IMR-90 (cell line): Measurements from ENCODE around the gene IFT52. TPM values are rescaled to one million over a fixed set of nuclear protein-coding genes. Genes with fewer than 3 reads are reported as not detected.

ENCODE experiments used
- ATAC-seq: fragments of 200-7000 bp; cut with Tn5 transposase; 2 replicates; pipeline ENCODE4 v1.9.1; 2020; ENCODE audit warnings: low read depth, mild to moderate bottlenecking, moderate library complexity
- BruUV-seq: library from RNA; stranded (reverse); fragments of 400-500 nt; replicated peaks from 2 replicates; lab custom pipeline; 2021; lab: Mats Ljungman, UMichigan
- CTCF ChIA-PET: fragments of 300-600 bp; formaldehyde crosslinking; extraction: SDS; loops from one replicate; lab custom pipeline; 2021; ENCODE audit warnings: antibody characterized with exemption; lab: Yijun Ruan, JAX
- POLR2A ChIA-PET: fragments of 300-600 bp; sonication (Branson Sonifier 250); formaldehyde crosslinking; loops from one replicate; lab custom pipeline; 2022; ENCODE audit warnings: antibody characterized with exemption; ENCODE audit not compliant: unreplicated experiment; lab: Charles Lee
- DNase-seq: peaks from one replicate; pipeline ENCODE4 v3.0.0; 2013
- H2AFZ ChIP-seq: replicated peaks from 2 replicates; pipeline ENCODE3; 2013; ENCODE audit warnings: low read length, mild to moderate bottlenecking; ENCODE audit not compliant: poor library complexity
- H2AK5ac ChIP-seq: 2 replicates; pipeline ENCODE4 v1.6.1; 2013; ENCODE audit warnings: low read depth, low read length, inconsistent platforms
- H2AK9ac ChIP-seq: replicated peaks from 2 replicates; pipeline ENCODE3; 2013; ENCODE audit warnings: mild to moderate bottlenecking, low read depth, low read length, moderate library complexity; ENCODE audit not compliant: poor library complexity
- H2BK120ac ChIP-seq: 2 replicates; pipeline ENCODE4 v1.6.1; 2013; ENCODE audit warnings: low read depth, low read length, inconsistent platforms
- H2BK15ac ChIP-seq: 3 replicates; pipeline ENCODE4 v1.6.1; 2013; ENCODE audit warnings: low read depth, low read length, inconsistent platforms
- H2BK20ac ChIP-seq: 2 replicates; pipeline ENCODE4 v1.6.1; 2013; ENCODE audit warnings: low read depth, mild to moderate bottlenecking, inconsistent platforms, low read length, moderate library complexity
- H2BK5ac ChIP-seq: 2 replicates; pipeline ENCODE4 v1.6.1; 2013; ENCODE audit warnings: mild to moderate bottlenecking, low read depth, low read length, inconsistent platforms; ENCODE audit not compliant: poor library complexity, severe bottlenecking
- H3K14ac ChIP-seq: replicated peaks from 2 replicates; pipeline ENCODE4 v1.6.1; 2013; ENCODE audit warnings: low read depth, low read length, inconsistent platforms
- H3K18ac ChIP-seq: 2 replicates; pipeline ENCODE4 v1.6.1; 2013; ENCODE audit warnings: low read depth, low read length, control low read depth
- H3K23ac ChIP-seq: 2 replicates; pipeline ENCODE4 v1.6.1; 2013; ENCODE audit warnings: low read depth, low read length, inconsistent platforms
- H3K27ac ChIP-seq: 2 replicates; pipeline ENCODE4 v1.5.1; 2013; ENCODE audit warnings: mild to moderate bottlenecking, control low read depth, low read length; ENCODE audit not compliant: insufficient read depth
- H3K27me3 ChIP-seq: 2 replicates; pipeline ENCODE4 v1.6.1; 2013; ENCODE audit warnings: low read length; ENCODE audit not compliant: control insufficient read depth, insufficient read depth
- H3K36me3 ChIP-seq: 2 replicates; pipeline ENCODE4 v1.6.1; 2013; ENCODE audit warnings: low read length, mixed read lengths; ENCODE audit not compliant: control insufficient read depth, insufficient read depth
- H3K4ac ChIP-seq: 2 replicates; pipeline ENCODE4 v1.6.1; 2013; ENCODE audit warnings: low read depth, low read length, inconsistent platforms
- H3K4me1 ChIP-seq: 2 replicates; pipeline ENCODE4 v1.6.1; 2013; ENCODE audit warnings: low read length, mixed read lengths; ENCODE audit not compliant: control insufficient read depth, insufficient read depth
- H3K4me2 ChIP-seq: 2 replicates; pipeline ENCODE4 v1.6.1; 2013; ENCODE audit warnings: low read depth, mild to moderate bottlenecking, control low read depth, low read length, moderate library complexity
- H3K4me3 ChIP-seq: 2 replicates; pipeline ENCODE4 v1.5.1; 2013; ENCODE audit warnings: low read depth, mild to moderate bottlenecking, control low read depth, low read length, moderate library complexity; ENCODE audit not compliant: insufficient read depth
- H3K56ac ChIP-seq: 2 replicates; pipeline ENCODE4 v1.6.1; 2013; ENCODE audit warnings: low read length, inconsistent platforms; ENCODE audit not compliant: insufficient read depth; ENCODE audit errors: extremely low read depth
- H3K79me1 ChIP-seq, 2 experiments: 2 replicates each; pipeline ENCODE4 v1.6.1; 2013; ENCODE audit warnings: low read length in 2 of 2, inconsistent platforms in 1 of 2, low read depth in 1 of 2
- H3K9ac ChIP-seq: 2 replicates; pipeline ENCODE4 v1.6.1; 2013; ENCODE audit warnings: low read depth, low read length, control low read depth
- H3K9me1 ChIP-seq: 2 replicates; pipeline ENCODE4 v1.6.1; 2013; ENCODE audit warnings: low read length, inconsistent platforms; ENCODE audit not compliant: insufficient read depth
- H3K9me3 ChIP-seq: 2 replicates; pipeline ENCODE4 v1.6.1; 2013; ENCODE audit warnings: low read length; ENCODE audit not compliant: control insufficient read depth, insufficient read depth
- H4K20me1 ChIP-seq: 2 replicates; pipeline ENCODE4 v1.6.1; 2013; ENCODE audit warnings: low read length, inconsistent platforms; ENCODE audit not compliant: insufficient read depth
- H4K5ac ChIP-seq: 2 replicates; pipeline ENCODE4 v1.6.1; 2013; ENCODE audit warnings: mild to moderate bottlenecking, low read depth, low read length, control low read depth
- H4K8ac ChIP-seq, 2 experiments: 2 replicates each; pipeline ENCODE4 v1.6.1; 2013; ENCODE audit warnings: low read depth in 2 of 2, low read length in 2 of 2, control low read depth in 1 of 2, inconsistent platforms in 1 of 2
- H4K91ac ChIP-seq: 2 replicates; pipeline ENCODE4 v1.6.1; 2013; ENCODE audit warnings: low read depth, low read length, inconsistent platforms; ENCODE audit not compliant: insufficient read depth
- CEBPB ChIP-seq: IDR thresholded peaks from 2 replicates; pipeline ENCODE4 v1.6.1; 2012; ENCODE audit warnings: low read depth, low read length, improper control_type of control experiment
- CHD1 ChIP-seq: IDR thresholded peaks from 2 replicates; pipeline ENCODE4 v1.6.1; 2012; ENCODE audit warnings: low read depth, low read length, improper control_type of control experiment
- CTCF ChIP-seq: conservative IDR thresholded peaks from 2 replicates; pipeline ENCODE4 v1.5.1; 2012; ENCODE audit warnings: mild to moderate bottlenecking, low read depth, low read length, improper control_type of control experiment
- ELK1 ChIP-seq: fragments of 150-350 bp; IDR thresholded peaks from 2 replicates; pipeline ENCODE4 v1.6.1; 2016; ENCODE audit warnings: low read depth, mild to moderate bottlenecking, low read length, moderate library complexity, borderline replicate concordance
- FOS ChIP-seq: fragments of 150-350 bp; IDR thresholded peaks from 2 replicates; pipeline ENCODE4 v1.6.1; 2016; ENCODE audit warnings: low read depth, low read length
- MAFK ChIP-seq: IDR thresholded peaks from 2 replicates; pipeline ENCODE4 v1.6.1; 2012; ENCODE audit warnings: low read depth, low read length, improper control_type of control experiment
- MXI1 ChIP-seq: IDR thresholded peaks from 2 replicates; pipeline ENCODE4 v1.6.1; 2012; ENCODE audit warnings: low read depth, mild to moderate bottlenecking, low read length, moderate library complexity, borderline replicate concordance
- NFE2L2 ChIP-seq: fragments of 150-350 bp; IDR thresholded peaks from 2 replicates; pipeline ENCODE4 v1.6.1; 2016; ENCODE audit warnings: low read depth, mild to moderate bottlenecking, low read length
- POLR2A ChIP-seq: IDR thresholded peaks from 2 replicates; pipeline ENCODE4 v1.6.1; 2012; ENCODE audit warnings: mild to moderate bottlenecking, low read depth, low read length
- RAD21 ChIP-seq: IDR thresholded peaks from 2 replicates; pipeline ENCODE4 v1.6.1; 2012; ENCODE audit warnings: low read length, improper control_type of control experiment
- RCOR1 ChIP-seq: IDR thresholded peaks from 2 replicates; pipeline ENCODE4 v1.6.1; 2012; ENCODE audit warnings: mild to moderate bottlenecking, low read length, improper control_type of control experiment; ENCODE audit not compliant: insufficient replicate concordance
- SMC3 ChIP-seq: fragments of 150-350 bp; IDR thresholded peaks from 2 replicates; pipeline ENCODE4 v1.6.1; 2016; ENCODE audit warnings: low read depth, mild to moderate bottlenecking, antibody characterized with exemption, low read length, moderate library complexity
- WGBS, 2 experiments: methylation state at CpG; one replicate each; pipeline versions ENCODE4 v1.1.5 to v1.1.7; 2013; ENCODE audit warnings: missing lambda C conversion rate in 2 of 2; ENCODE audit not compliant: insufficient read length in 1 of 2; ENCODE audit errors: extremely low coverage in 2 of 2; 5-methylcytosine and 5-hydroxymethylcytosine counted together
- dilution Hi-C: fragments of 300-500 bp; cut with HindIII; formaldehyde crosslinking; loops from one replicate; pipeline ENCODE4 v1.14.3; 2018; ENCODE audit warnings: low sequenced_read_pairs; ENCODE audit not compliant: unreplicated experiment
- in situ Hi-C: fragments of 300-500 bp; cut with MboI; formaldehyde crosslinking; loops from 3 replicates; pipeline ENCODE4 v1.14.3; 2019; ENCODE audit warnings: low sequenced_read_pairs, inconsistent platforms, mixed read lengths
- intact Hi-C: fragments of 100-400 bp; cut with micrococcal nuclease; formaldehyde crosslinking; loops from 2 replicates; pipeline ENCODE4 v1.10.0; 2022
- polyA plus RNA-seq, 3 experiments: library from polyadenylated mRNA; depleted of rRNA; stranded (reverse); fragments of >200 nt; gene quantifications; 2 replicates each; pipeline ENCODE4 v1.2.3, GENCODE V29; 2012; ENCODE audit warnings: low replicate concordance in 1 of 3
- total RNA-seq: library from RNA; depleted of rRNA; stranded (reverse); fragments of >200 nt; gene quantifications from 2 replicates; pipeline ENCODE4 v1.2.3, GENCODE V29; 2012

The IFT52 gene
- total and polyA plus RNA-seq, 2 of the 4 experiments (the other 2 are of a cell fraction): 31.2 to 55.6 TPM

- Histone ChIP-seq H3K4ac (no peak overlapping the region), H3K9me1 (no peaks in the 10 kb centered on the region; the same call in 1 of the 2 replicates), H3K27ac (no peak overlapping the region), H3K4me2 (no peak overlapping the region), H4K8ac (no peak overlapping the region), H2BK20ac (no peak overlapping the region), H4K5ac (no peak overlapping the region), H2AFZ (no peak overlapping the region), H2AK5ac (no peak overlapping the region), H3K23ac (no peak overlapping the region), H3K79me1 (no peaks in the 10 kb centered on the region), H3K9ac (no peak overlapping the region), H4K20me1 (no peaks in the 10 kb centered on the region), H3K36me3 (no peaks in the 10 kb centered on the region), H3K56ac (no peak overlapping the region), H2BK120ac (no peak overlapping the region), H3K4me3 (no peak overlapping the region), H3K14ac (no peak overlapping the region), H2AK9ac (no peak overlapping the region), H3K4me1 (no peaks in the 10 kb centered on the region), H2BK5ac (no peak overlapping the region), H3K9me3 (no peaks in the 10 kb centered on the region), H3K27me3 (peaks cover 16% of the 10 kb centered on the region), H4K91ac (no peak overlapping the region), H3K18ac (no peak overlapping the region), H2BK15ac (no peak overlapping the region)
- in situ Hi-C loops (no loop called here), intact Hi-C loops (no loop called here), dilution Hi-C loops (no loop called here)
- ATAC-seq: no peak
- POLR2A ChIA-PET: no interaction called here
- no CpG with 5 or more reads among the region's 3 CpGs for WGBS, 2 experiments
- BruUV-seq: no TSS peak
- TF ChIP-seq FOS (no peak), CTCF (no peak), NFE2L2 (no peak), MXI1 (no peak), SMC3 (no peak), MAFK (no peak), RAD21 (no peak), CEBPB (no peak), POLR2A (no peak), RCOR1 (no peak), ELK1 (no peak), CHD1 (no peak)
- CTCF ChIA-PET: no interaction called here
- DNase-seq: no peak
These were observed 19.4 kb upstream of the IFT52 start for GRCh38 chr20:43571310-43571709.
